ENCODE measurements around the gene RPS16.

DNA sequence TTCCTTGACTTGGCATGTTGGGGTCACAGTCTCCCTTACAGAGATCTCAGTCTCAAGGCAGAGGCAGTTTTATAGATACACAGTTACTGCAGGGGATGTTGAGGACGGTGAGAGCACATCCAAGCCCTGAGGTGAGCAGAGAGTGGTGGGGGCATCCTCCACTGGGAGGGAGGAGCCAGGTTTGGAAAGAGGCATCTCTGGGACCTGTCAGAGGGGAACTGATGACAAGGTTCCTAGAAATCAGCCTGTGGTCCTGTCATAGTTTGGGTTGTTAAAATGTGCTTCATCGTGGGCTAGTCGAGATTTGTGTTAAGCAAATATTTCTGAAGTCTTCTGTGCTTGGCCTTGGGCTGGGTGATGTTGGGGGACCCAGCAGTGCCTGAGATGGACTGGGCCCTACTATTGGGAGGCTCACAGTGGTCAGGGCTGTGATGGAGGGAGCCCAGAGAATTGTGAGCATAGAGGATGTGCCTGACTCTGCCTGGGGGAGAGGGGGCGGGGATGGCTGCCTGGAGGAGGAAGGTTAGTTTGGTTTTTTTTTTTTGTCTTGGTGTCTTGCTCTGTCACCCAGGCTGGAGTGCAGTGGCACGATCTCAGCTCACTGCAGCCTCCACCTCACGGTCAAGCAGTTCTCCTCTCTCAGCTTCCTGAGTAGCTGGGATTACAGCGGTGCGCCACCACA lies 13.5 kb upstream of the RPS16 start:
- TF ChIP-seq, protein P1, sequence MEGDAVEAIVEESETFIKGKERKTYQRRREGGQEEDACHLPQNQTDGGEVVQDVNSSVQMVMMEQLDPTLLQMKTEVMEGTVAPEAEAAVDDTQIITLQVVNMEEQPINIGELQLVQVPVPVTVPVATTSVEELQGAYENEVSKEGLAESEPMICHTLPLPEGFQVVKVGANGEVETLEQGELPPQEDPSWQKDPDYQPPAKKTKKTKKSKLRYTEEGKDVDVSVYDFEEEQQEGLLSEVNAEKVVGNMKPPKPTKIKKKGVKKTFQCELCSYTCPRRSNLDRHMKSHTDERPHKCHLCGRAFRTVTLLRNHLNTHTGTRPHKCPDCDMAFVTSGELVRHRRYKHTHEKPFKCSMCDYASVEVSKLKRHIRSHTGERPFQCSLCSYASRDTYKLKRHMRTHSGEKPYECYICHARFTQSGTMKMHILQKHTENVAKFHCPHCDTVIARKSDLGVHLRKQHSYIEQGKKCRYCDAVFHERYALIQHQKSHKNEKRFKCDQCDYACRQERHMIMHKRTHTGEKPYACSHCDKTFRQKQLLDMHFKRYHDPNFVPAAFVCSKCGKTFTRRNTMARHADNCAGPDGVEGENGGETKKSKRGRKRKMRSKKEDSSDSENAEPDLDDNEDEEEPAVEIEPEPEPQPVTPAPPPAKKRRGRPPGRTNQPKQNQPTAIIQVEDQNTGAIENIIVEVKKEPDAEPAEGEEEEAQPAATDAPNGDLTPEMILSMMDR (IDR thresholded peaks at IDR 0.05) = no peak
- TF ChIP-seq POLR2AphosphoS5 (IDR thresholded peaks at IDR 0.05) (no peak), EP300 (IDR thresholded peaks at IDR 0.05) (no peak), POLR2A (IDR thresholded peaks at IDR 0.05) (no peak)
